Embryonic facial prominence (tissue), 1 donor: Measurements from ENCODE around the gene CCDC66.
"Not testable (repeated sequence)": the region's sequence is repeated elsewhere in the genome, so short reads cannot be mapped to it uniquely, and the experiment has no call there.

Source experiments
- DNase-seq: peaks from one replicate; pipeline ENCODE4 v3.0.0-alpha.2; 2016; ENCODE audit errors: extremely low spot score

Gene CCDC66

GRCh38 chr3:56556908-56557830 lies at the start of gene CCDC66:
Gene CCDC66 (plus strand): TSS chr3:56557175. CDS start chr3:56557243, 68 bp downstream.
- peak; percentile 90 for DNase-seq

GRCh38 chr3:56519641-56520040 lies 37.3 kb upstream of the CCDC66 start:
- no peak for DNase-seq

- DNase-seq, result no peak
Observed at GRCh38 chr3:56522374-56522773, 34.6 kb upstream of the CCDC66 start.

- DNase-seq, result no peak
Observed at GRCh38 chr3:56525291-56525690, 31.7 kb upstream of the CCDC66 start.

- no peak for DNase-seq
Observed at GRCh38 chr3:56536735-56537134, 20.2 kb upstream of the CCDC66 start.

GRCh38 chr3:56547486-56547885 lies 9.5 kb upstream of the CCDC66 start:
- peak; percentile 21 for DNase-seq

- no peak for DNase-seq
Observed at GRCh38 chr3:56557831-56558170, 826 bp downstream of the CCDC66 start.

- no peak for DNase-seq
Observed at GRCh38 chr3:56573501-56573900, 16.5 kb downstream of the CCDC66 start.

GRCh38 chr3:56581941-56582340 lies 25.0 kb downstream of the CCDC66 start:
- DNase-seq, result not testable (repeated sequence)

- not testable (repeated sequence) for DNase-seq
Observed at GRCh38 chr3:56584275-56584674, 27.3 kb downstream of the CCDC66 start.

- DNase-seq, result no peak
Observed at GRCh38 chr3:56590814-56591213, 33.8 kb downstream of the CCDC66 start.

- no peak for DNase-seq
Observed at GRCh38 chr3:56591262-56591661, 34.3 kb downstream of the CCDC66 start.

GRCh38 chr3:56593455-56594158 lies 36.6 kb downstream of the CCDC66 start:
- DNase-seq, result no peak

- no peak for DNase-seq
Observed at GRCh38 chr3:56595975-56596840, 39.2 kb downstream of the CCDC66 start.

- DNase-seq, result not testable (repeated sequence)
Observed at GRCh38 chr3:56608479-56608878, 51.5 kb downstream of the CCDC66 start.

GRCh38 chr3:56610669-56611335 lies 53.8 kb downstream of the CCDC66 start:
- DNase-seq, result no peak

- no peak for DNase-seq
Observed at GRCh38 chr3:56611364-56611763, 54.4 kb downstream of the CCDC66 start.

GRCh38 chr3:56612146-56612545 lies 55.2 kb downstream of the CCDC66 start:
- DNase-seq, result no peak

GRCh38 chr3:56613016-56613415 lies 56.0 kb downstream of the CCDC66 start:
- no peak for DNase-seq

GRCh38 chr3:56616478-56617006 lies 59.6 kb downstream of the CCDC66 start:
- no peak for DNase-seq

GRCh38 chr3:56620371-56620770 lies 63.4 kb downstream of the CCDC66 start:
- DNase-seq, result no peak
